Loucy (cell line): Measurements from ENCODE around the gene IL2RG.

Experiments used
- H2AFZ ChIP-seq: fragments of 200-600 bp; sonication (generic); 2 replicates; pipeline ENCODE4 v1.6.0; 2016; ENCODE audit warnings: antibody characterized with exemption, mild to moderate bottlenecking, low read length, moderate library complexity
- H3F3A ChIP-seq: fragments of 200-600 bp; 2 replicates; pipeline ENCODE4 v1.6.0; 2016; ENCODE audit warnings: antibody characterized with exemption, low read depth, mild to moderate bottlenecking
- H3K27me3 ChIP-seq: fragments of 200-600 bp; sonication (generic); 2 replicates; pipeline ENCODE4 v1.6.1; 2014; ENCODE audit warnings: low read length, mild to moderate bottlenecking; ENCODE audit not compliant: insufficient read depth, poor library complexity, severe bottlenecking
- H3K36me3 ChIP-seq: fragments of 200-600 bp; sonication (generic); 2 replicates; pipeline ENCODE4 v1.6.1; 2016; ENCODE audit warnings: low read length; ENCODE audit not compliant: insufficient read depth
- H3K4me1 ChIP-seq: fragments of 200-600 bp; sonication (generic); 2 replicates; pipeline ENCODE4 v1.5.1; 2014; ENCODE audit warnings: low read length, mild to moderate bottlenecking; ENCODE audit not compliant: insufficient read depth, poor library complexity, severe bottlenecking
- H3K4me2 ChIP-seq: fragments of 200-600 bp; sonication (generic); 2 replicates; pipeline ENCODE4 v1.6.0; 2014; ENCODE audit warnings: antibody characterized with exemption, low read length, low read depth, mild to moderate bottlenecking; ENCODE audit not compliant: poor library complexity, severe bottlenecking
- H3K4me3 ChIP-seq: fragments of 200-600 bp; sonication (generic); 2 replicates; pipeline ENCODE4 v1.5.1; 2014; ENCODE audit warnings: low read length, mild to moderate bottlenecking, mixed read lengths; ENCODE audit not compliant: poor library complexity, severe bottlenecking
- H3K79me2 ChIP-seq: fragments of 200-600 bp; sonication (generic); 2 replicates; pipeline ENCODE4 v1.6.1; 2014; ENCODE audit warnings: low read length; ENCODE audit not compliant: insufficient read depth
- H3K9ac ChIP-seq: fragments of 200-600 bp; sonication (generic); 2 replicates; pipeline ENCODE4 v1.6.0; 2014; ENCODE audit warnings: mild to moderate bottlenecking, low read depth, low read length, moderate library complexity; ENCODE audit not compliant: poor library complexity, severe bottlenecking
- H3K9me2 ChIP-seq: fragments of 200-600 bp; sonication (generic); replicated peaks from 2 replicates; pipeline ENCODE4 v1.6.1; 2016; ENCODE audit warnings: low read depth, low read length, mixed read lengths
- H3K9me3 ChIP-seq: fragments of 200-600 bp; sonication (generic); 2 replicates; pipeline ENCODE4 v1.6.1; 2014; ENCODE audit warnings: mild to moderate bottlenecking, antibody characterized with exemption, low read length, low read depth; ENCODE audit not compliant: insufficient read depth
- H4K20me1 ChIP-seq: fragments of 200-600 bp; sonication (generic); 2 replicates; pipeline ENCODE4 v1.6.0; 2014; ENCODE audit warnings: antibody characterized with exemption, low read length, mild to moderate bottlenecking; ENCODE audit not compliant: insufficient read depth, poor library complexity, severe bottlenecking
- CTCF ChIP-seq: fragments of 200-600 bp; sonication (generic); conservative IDR thresholded peaks from 2 replicates; pipeline ENCODE4 v1.5.1; 2014; ENCODE audit warnings: mild to moderate bottlenecking, antibody characterized with exemption, low read length
- EZH2phosphoT487 ChIP-seq: fragments of 200-600 bp; IDR thresholded peaks from 2 replicates; pipeline ENCODE4 v1.6.1; 2018; ENCODE audit warnings: antibody characterized with exemption, mild to moderate bottlenecking, moderate library complexity, borderline replicate concordance

The IL2RG gene

GRCh38 chrX:71106427-71106826 is 5.0 kb downstream of the IL2RG start, which contains the start of gene CXorf65:
TSS of gene CXorf65 (minus strand) at chrX:71106740. CDS start at chrX:71106556, 184 bp downstream.
- H3K79me2 ChIP-seq = peaks cover 74% of the 10 kb centered on the region
- no peaks in the 10 kb centered on the region for H3K9me3 ChIP-seq
- no peak within 1 kb of the TSS for H2AFZ ChIP-seq
- no peaks in the 10 kb centered on the region for H3K9me2 ChIP-seq
- peaks cover 11% of the 10 kb centered on the region for H3F3A ChIP-seq
- no peaks in the 10 kb centered on the region for H3K36me3 ChIP-seq
- peak within 1 kb of the TSS; percentile 100 for H3K9ac ChIP-seq
- no peaks in the 10 kb centered on the region for H3K27me3 ChIP-seq
- TF ChIP-seq CTCF (no peak), EZH2phosphoT487 (no peak)
- no peaks in the 10 kb centered on the region for H4K20me1 ChIP-seq
- H3K4me3 ChIP-seq = peak within 1 kb of the TSS; percentile 96
- peaks cover 53% of the 10 kb centered on the region for H3K4me1 ChIP-seq
- peak within 1 kb of the TSS; percentile 100 for H3K4me2 ChIP-seq

- peak overlapping the region; percentile 96 for H3K4me3 ChIP-seq
- peaks cover 61% of the 10 kb centered on the region for H3K4me1 ChIP-seq
- no peaks in the 10 kb centered on the region for H3K9me3 ChIP-seq
- peak overlapping the region; percentile 100 for H3K4me2 ChIP-seq
- no peak overlapping the region for H2AFZ ChIP-seq
- peaks cover 11% of the 10 kb centered on the region for H3F3A ChIP-seq
- no peaks in the 10 kb centered on the region for H3K27me3 ChIP-seq
- no peaks in the 10 kb centered on the region for H3K36me3 ChIP-seq
- H3K9me2 ChIP-seq = no peaks in the 10 kb centered on the region
- TF ChIP-seq CTCF (no peak), EZH2phosphoT487 (no peak)
- no peaks in the 10 kb centered on the region for H4K20me1 ChIP-seq
- H3K9ac ChIP-seq = peak overlapping the region; percentile 100
- peaks cover 70% of the 10 kb centered on the region for H3K79me2 ChIP-seq
Measured at GRCh38 chrX:71105628-71106027, 5.7 kb downstream of the IL2RG start.

- Histone ChIP-seq H3K9me3 (no peaks in the 10 kb centered on the region), H3K36me3 (no peaks in the 10 kb centered on the region), H2AFZ (no peak overlapping the region), H3K79me2 (peaks cover 56% of the 10 kb centered on the region), H3K9me2 (no peaks in the 10 kb centered on the region), H3K27me3 (no peaks in the 10 kb centered on the region), H3K4me3 (peak overlapping the region; percentile 85), H3K9ac (peak overlapping the region; percentile 97), H3K4me1 (peaks cover 74% of the 10 kb centered on the region), H3K4me2 (peak overlapping the region; percentile 99), H3F3A (peaks cover 8% of the 10 kb centered on the region), H4K20me1 (no peaks in the 10 kb centered on the region)
- TF ChIP-seq EZH2phosphoT487 (no peak), CTCF (no peak)
Measured at GRCh38 chrX:71103110-71103983, 8.0 kb downstream of the IL2RG start.
